Hepatocyte (in vitro differentiated cells): ENCODE measurements around the gene NF2.

ENCODE experiments used
- CTCF ChIP-seq: fragments of 200-600 bp; sonication (generic); IDR thresholded peaks from 2 replicates; pipeline ENCODE4 v1.5.1; 2016; ENCODE audit warnings: antibody characterized with exemption, mild to moderate bottlenecking; ENCODE audit not compliant: poor library complexity
- EZH2 ChIP-seq: fragments of 200-600 bp; sonication (generic); IDR thresholded peaks from 2 replicates; pipeline ENCODE4 v1.6.1; 2016; ENCODE audit warnings: antibody characterized with exemption, mild to moderate bottlenecking, borderline replicate concordance
- EZH2phosphoT487 ChIP-seq: fragments of 200-600 bp; sonication (generic); IDR thresholded peaks from one replicate; pipeline ENCODE4 v1.6.1; 2018; ENCODE audit warnings: antibody characterized with exemption, mild to moderate bottlenecking, low read depth, moderate library complexity; ENCODE audit not compliant: unreplicated experiment, severe bottlenecking

- TF ChIP-seq CTCF (no peak), EZH2phosphoT487 (no peak), EZH2 (no peak)
Observed at GRCh38 chr22:29690476-29690875, 87.0 kb downstream of the NF2 start.
